Stimulated activated CD4-positive, alpha-beta T cell treated with anti-CD3 and anti-CD28 coated beads, TNF-alpha, amount 100 ng/mL, for 48 hours (primary cell): ENCODE results near the gene ACAD8.
A peak's percentile ranks its signal among the peaks of the same experiment; 100 is the strongest.

ENCODE experiments used
- DNase-seq, 3 donors: peaks; one replicate each; pipeline ENCODE4 v3.0.0-alpha.2; 2020; ENCODE audit warnings: low read depth in 3 of 3

The ACAD8 gene

DNA sequence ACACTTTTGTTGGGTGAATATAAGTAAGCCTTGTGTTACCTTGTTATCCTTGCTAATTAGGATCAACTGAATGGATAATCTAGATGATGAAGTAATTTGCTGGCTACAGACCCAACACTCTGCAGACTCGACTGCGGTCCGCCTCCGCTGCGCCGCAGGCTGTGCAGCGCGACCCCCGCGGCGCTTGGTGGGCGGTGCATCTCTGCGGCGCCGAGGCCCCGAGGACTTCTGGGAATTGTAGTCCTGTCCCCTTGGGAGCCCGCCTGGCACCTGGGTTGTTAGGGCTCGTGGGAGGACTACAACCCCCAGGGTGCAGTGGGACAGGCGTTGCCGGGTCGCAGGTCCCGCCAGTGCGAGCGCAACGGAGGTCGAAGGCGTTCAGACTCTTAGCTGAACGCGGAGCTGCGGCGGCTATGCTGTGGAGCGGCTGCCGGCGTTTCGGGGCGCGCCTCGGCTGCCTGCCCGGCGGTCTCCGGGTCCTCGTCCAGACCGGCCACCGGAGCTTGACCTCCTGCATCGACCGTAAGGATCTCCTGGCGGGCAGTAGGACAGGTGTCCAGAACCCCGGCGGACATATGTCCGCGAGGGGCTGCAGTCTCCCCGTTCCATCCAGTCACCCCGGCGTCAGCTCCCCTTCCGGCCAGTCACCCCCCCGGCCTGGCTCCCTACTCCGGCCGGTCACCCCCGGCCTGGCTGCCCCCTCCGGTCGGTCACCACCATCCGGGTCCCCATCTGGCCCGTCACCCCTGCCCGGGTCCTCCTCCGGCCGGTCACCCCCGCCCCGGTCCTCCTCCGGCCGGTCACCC, at the start of gene ACAD8, which contains the start of gene THYN1:
Gene ACAD8, plus strand, starts transcription at position 381 of the 806 bp plus-strand sequence. Its CDS starts 33 bp downstream, at position 414.
Gene THYN1, minus strand, starts transcription at position 165 of the 806 bp plus-strand sequence. CDS start 470 bp downstream, outside the sequence.
- DNase-seq: peak; percentile 88 to 94 (median 94)

DNA sequence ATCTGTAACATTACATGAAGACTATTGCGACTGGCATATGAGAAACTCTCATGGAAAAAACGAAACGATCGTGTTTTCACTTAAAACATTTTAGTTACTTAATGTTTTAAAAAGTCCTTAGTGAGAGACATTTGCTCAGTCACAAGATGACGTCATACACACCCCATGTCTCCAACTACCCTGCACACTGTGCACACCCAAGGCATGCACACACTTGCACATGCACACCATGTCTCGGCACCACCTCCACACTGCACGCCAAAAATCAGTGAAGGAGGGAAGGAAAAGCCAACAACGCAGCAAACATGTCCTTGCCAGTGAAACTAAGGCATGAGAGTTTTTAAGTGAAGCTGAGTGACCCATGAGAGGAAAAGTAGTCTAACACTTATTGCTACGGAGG, 47.6 kb upstream of the ACAD8 start:
- no peak for DNase-seq

DNA sequence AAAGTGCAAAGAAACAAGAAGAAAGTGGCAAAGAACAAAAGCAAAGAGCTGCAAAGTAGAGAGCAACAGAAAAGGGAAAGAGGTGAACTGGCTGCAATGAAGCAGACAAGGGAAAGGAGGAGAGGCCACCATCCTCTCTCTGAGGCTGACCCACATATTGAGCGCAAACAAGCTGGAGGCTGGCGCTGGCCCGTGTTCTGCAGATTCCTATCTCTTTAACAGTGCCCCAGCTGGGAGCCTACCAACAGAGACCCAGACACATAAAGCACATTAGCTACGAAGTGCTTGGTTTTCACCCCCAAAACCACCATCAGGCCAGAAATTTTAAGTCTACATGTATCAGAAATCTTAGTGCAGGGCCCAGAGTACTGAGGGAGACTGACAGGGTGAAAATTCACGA, 47.2 kb upstream of the ACAD8 start:
- DNase-seq: no peak

DNA sequence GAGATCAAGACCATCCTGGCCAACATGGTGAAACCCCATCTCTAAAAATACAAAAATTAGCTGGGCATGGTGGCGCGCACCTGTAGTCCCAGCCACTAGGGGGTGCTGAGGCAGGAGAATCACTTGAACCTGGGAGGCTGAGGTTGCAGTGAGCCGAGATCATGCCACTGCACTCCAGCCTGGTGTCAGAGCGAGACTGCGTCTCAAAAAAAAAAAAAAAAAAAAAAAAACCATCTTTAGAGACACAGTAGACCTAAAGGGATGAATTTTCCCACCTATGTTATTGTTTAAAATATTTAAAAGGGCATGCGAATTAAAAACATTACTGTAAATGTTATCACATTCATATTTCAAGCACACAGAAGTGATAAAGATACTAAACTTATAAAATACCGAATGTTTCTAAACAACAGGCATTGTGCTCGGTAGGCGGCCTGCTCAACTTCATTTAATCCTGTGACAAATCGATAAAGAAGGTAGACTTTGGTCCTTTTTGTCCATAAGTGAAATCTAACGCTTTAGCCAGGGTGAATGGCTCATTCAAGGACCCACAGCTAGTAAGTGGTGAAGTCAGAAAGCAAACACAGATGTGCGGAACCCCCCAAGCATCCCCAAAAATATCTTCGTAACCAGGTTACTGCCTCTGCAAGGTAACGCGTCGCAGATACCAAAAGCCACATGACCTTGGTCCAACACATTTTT, 45.7 kb upstream of the ACAD8 start:
- DNase-seq: peak; percentile 27 to 52 (median 47)

DNA sequence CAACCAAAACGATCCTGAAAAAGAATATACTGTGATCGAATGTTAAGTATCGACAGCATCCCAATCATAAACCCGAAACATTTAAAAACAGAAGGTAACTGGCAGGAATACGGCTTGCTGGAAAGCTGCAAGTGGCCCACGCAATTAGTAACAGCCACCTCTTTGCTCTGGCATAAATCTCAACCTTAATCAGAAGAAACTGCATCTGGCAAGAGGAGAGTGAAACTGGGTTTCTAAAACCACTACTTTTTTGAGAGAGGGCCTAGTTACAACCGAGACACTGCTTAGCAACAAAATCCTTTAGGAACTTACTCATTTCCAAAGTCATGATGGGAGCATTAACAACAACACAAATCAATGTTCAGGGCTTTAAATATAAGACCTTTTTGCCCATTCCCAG, 37.5 kb upstream of the ACAD8 start:
- no peak for DNase-seq

DNA sequence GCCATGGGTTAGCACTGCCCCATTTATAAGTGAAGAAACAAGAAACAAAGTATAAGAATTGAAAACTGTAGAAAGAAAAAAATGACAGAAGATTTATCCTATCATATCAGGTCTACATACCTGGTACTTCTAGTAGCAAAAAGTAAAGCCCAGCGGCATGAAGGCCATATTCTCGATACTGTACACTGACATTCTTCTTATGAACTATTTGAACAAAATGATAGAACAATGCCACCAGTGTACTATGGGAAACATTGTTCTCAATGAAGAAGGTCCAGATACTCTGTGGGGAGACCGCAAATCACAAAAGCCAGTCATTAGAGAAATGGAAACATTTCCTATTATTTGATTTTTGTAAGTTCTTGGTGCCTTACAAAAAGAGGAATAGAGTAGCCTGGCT, 36.6 kb upstream of the ACAD8 start:
- DNase-seq: no peak

DNA sequence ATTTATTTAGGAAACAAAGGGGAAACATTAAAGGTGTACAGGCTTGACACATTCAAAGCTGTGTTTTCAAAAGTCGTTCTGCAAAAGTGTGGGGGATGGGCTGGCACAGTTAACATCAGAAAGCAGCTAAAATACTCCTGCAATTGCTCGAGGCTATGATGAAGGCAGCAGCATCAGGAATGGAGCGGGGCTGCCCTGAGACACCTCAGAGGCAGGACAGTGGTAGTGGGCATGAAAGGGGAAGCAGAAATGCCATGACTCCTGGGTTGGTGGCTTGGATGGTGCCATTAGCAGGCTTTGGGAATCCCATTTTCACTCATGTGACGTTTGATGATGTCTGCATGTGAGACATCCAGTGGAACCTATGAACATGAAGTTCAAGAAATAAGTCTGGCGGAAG, 30.2 kb upstream of the ACAD8 start:
- DNase-seq: no peak

DNA sequence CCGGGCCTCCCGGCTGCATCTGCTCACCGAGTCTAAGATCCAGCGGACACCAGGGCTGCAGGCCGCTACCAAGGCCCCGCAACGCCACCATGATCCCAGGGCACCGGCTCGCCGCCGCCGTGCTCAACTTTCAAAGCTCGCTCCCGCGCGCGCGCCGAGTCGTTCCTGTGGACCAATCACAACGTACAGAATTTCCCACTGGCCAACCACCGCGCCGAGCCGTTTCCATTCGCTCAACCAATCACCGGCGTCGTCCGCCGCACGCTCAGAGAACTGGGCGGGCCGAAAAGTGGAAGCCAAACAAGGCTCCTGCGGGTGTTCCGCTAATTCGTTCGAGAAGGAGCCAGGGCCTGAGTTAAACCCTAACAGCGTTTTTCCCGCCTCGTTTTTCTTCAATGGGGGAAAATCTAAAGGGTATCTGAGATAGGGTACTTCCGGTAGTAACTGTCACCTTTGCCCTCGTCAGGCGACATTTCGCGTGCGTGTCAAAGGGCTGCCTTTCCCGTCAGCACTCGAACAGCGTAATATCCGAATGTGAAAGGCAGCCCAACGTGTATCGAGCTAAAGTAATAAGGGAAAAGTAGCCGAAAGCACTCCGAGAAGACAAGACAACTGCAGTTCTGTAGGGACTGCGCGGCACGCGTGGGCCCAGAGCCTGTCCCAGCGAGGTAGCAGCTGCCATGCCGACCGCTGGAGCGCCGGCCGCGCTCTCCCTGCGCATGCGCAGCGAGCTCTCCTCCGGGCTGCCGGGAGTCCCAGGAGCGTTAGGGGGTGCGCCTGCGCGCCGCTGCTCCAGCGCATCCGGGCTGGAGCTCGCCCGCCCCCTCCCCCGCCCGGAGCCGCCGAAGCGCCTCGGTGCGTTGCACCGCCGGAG, 29.3 kb upstream of the ACAD8 start, which contains the start of the genes NCAPD3 and VPS26B:
Gene NCAPD3, minus strand, starts transcription at position 132 of the 874 bp plus-strand sequence. Its CDS starts 41 bp downstream, at position 91.
Gene VPS26B, plus strand, starts transcription at position 836 of the 874 bp plus-strand sequence. CDS start 452 bp downstream, outside the sequence.
- DNase-seq: peak; percentile 91 to 94 (median 93)

DNA sequence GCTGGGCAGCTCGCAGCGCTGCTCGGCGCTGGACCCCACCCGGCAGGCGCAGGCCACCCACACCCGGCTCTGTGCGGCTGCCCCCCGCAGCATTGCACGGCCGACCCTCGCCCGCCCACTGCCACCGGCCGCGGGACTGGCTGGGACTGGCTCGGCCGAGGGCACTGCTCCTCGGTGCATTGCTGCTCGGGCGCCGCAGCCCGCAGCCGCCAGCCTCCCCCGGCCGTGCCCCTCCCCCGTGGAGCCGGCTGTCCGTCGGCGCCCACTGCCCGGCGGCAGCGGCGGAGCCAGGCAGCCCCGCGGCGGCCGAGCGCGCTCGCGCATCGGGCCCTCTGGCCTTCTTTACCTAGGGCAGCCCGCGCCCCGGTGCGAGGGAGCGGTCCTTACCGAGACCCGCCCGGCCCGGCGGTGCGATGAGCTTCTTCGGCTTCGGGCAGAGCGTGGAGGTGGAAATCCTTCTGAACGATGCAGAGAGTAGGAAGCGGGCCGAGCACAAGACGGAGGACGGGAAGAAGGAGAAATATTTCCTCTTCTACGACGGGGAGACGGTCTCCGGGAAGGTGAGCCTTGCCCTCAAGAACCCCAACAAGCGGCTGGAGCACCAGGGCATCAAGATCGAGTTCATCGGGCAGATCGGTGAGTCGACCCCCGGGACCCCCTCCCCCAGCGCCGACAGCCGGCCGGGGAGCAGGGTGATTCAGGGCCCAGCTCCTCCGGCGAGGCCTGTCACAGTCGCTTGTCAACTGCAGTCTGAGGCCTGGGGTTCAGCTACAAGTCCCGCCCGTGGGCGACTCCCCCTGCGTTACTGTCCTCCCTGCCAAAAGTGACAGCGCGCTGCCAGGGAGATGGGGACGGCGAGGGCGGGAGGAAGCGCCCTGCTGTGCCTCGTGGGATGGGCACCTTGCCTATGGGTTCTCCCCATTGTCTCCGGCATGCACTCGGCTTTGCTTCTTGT, 28.4 kb upstream of the ACAD8 start:
- peak; percentile 43 to 66 (median 56) for DNase-seq

DNA sequence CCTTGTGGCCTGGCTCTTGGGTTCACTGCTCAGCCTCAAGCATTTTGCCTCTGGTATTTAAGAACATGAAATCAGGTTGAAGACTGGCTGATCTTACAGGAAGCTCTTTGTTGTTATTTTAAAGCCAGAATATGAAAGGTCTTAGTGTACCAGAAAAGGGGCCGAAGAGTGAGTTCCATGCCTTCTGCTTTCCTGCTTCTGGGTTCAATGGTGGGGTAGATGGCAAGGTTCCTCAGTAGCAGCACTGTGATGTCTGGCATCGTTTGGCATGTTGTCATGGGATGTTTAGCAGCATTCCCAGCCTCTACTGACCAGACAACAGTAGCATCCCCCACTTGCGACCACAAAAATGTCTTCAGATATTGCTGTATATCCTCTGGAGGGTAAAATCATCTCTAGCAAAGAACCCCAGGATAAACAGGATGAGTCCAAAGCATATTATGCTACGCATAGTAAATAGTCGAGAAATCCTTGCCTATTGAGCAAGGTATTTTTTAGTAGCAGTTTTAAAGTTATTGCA, 26.5 kb upstream of the ACAD8 start:
- no peak for DNase-seq

DNA sequence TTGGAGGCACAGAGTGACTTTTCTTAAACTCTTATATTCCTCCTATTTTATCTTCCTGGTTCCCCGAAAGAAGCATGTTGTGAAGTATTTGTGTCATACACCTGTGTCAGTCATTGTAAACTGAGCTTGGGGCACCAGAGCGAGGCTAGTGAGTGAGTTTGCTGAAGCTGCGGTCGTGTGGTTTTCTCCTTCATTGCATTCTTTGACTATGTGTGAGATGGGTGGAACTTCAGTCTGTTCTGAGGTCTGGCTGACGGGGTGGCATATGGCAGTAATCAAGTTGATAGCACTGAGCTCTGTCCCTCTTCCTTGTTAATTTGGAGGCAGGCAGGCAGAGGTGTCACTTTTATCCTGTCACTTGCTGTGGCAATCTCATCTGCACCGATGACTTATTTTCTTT, 24.7 kb upstream of the ACAD8 start:
- no peak for DNase-seq

DNA sequence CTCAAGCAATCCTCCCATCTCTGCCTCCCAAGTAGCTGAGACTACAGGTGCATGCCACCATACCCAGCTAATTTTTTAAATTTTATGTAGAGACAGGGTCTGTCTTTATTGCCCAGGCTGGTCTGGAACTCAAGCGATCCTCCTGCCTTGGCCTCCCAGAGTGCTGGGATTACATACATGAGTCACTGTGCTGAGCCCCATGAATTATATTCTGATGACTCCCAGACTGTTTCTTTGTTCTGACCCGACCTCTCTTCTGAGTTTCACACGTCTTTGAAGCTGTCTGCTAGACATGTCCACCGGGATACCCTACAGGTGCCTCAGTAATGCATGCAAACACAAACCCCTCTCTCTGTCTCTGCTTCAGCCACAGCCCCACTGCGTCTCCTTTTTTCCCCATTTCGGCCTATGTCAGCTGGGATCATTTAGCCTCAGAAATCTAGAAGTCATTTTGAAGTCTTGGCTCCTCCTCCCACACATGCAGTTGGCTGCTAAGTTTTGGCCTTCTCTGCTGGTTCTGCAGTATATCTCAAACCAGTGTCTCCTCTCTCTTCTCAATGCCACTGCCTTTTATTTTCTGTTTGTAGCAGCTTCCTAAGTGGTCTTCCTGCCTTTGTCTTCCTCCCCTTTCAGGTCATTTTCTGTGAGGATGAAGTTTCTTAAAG, 24.1 kb upstream of the ACAD8 start:
- DNase-seq: no peak

DNA sequence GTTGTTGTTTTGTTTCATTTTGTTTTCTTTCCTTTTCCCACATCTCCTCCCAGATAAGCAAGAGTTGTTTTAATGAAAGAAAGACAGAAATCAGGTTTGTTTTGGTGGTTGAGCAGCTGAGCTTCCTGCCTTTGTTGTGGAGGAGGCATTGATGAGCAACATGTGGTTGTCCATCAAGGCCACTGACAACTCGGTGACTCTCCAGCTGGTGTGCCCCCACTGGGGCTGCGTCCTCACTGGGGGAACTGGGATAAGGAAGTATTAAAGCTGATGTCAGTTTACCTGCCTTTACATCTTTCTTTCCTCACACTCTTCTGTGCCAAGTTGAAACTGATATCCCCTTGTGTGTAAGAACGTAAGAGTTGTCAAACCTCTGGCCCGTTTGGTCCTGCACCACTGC, 23.0 kb upstream of the ACAD8 start:
- DNase-seq: no peak

DNA sequence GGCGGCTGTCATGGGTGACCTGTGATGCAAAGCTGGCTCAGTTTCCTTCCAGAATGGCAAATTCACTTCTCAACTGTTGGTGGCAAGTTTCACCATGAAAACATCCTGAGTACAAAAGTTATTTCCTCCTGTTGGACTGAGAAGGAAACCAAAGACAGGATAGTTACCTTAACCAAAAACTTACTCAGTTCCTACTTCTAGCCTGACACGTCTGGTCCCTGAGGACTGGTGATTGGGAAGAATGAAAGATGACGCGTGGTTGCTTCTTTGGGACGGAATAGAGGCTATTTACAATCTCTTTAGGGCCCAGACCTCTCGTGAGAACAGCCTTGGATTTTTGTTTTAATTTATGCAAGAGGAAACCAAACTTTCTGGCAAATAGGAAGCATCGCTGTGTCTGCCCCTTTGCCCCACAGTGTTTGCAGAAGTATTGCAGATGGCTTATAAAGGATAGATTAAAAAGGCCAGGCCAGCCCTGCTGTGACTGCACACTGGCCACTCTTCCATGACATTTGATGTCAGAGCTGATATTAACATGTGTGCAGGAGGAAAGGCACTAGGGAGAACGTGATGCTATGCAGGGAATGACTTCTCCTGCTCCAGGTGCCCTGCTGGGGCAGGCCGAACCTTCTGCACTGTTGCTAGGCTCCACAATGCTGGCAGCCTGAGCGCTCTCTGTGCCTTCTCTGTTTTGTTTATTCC, 21.3 kb upstream of the ACAD8 start:
- no peak for DNase-seq

DNA sequence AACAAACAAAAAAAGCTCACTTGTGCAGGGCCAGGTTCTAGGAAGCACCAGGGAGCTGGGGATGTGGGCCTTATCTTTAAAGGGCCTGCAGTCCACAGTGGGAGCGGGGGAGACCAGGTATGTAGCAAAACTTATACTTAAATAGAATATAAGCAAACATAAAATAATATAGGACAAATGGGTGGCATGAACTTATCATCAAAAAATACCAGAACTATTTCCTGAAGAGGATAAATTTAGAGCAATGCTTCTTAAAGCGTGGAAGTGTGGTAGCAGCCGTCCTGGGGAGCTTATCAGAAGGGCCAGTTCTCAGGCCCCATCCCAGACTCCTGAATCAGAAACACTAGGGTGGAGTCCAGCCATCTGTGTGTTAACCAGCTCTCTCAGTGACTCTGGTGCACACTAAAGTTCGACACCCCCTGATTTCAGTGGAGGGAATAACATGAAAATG, 19.6 kb upstream of the ACAD8 start:
- DNase-seq: no peak

DNA sequence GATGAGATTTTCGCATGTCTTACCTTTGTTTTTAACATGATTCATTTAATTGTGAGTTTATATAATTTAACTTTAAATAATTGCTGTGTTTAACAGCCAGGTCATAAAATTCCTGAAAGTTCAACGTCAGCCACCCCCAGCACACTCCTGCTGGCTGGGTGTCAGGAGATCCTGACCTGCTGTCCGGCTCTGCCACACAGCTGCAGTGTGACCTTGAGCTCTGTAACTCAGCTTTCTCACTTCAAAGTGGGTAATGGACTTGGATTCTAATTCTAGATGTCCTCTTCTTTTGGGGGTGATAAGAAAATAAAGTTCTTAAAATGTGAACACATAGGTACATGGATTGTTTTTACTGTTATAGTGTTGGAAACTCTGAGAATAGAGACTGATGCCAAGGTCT, 18.0 kb upstream of the ACAD8 start:
- no peak for DNase-seq

DNA sequence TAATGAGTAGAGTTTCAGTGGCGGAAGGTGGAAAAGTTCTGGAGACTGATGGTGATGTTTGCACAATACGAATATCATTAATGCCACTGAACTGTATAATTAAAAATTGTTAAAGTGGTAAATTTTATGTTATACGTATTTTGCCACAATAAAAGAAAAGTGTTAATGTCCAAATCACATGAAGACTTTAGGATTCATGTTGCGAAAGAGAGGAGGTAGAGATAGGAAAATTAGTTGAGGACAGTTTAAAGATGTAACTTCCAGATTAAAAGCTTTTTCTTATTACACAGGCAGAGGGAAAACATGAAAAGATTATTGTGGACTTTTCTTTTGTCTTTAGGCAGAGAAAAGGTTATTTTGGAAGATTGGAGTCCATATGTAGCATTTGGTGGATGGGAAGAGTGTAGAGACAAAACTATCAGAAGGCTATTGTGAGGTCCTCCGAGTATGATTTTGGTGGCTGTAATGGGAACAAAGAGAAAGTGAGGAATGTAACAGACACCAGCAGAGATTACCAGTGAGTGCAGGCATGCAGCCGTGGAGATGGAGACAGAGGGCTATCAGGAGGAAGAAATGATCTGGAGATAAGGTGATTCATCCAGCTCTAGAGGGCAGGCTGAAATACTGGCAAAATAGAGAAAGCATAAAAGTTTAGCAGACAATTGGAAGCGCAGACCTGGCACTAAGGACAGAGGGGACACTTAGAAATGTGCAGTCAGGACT, 16.4 kb upstream of the ACAD8 start:
- no peak for DNase-seq

DNA sequence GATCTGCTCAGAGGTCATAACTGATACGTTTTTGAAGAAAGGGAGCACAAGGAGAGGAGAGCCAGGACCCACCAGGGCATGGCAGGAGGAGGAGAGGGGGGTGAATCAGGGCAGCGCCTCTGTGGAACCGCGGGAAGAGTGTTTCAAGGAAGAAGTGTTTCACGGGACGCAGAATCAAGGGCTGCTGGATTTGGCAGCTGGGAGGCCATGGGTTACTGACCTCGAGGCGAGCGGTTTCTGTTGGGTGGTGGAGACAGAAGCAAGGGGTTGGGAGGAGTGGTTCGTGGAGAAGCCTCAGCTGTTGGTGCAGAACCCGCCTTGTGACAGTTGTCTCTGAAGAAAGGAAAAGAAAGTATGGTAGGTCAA, 15.8 kb upstream of the ACAD8 start:
- DNase-seq: no peak

DNA sequence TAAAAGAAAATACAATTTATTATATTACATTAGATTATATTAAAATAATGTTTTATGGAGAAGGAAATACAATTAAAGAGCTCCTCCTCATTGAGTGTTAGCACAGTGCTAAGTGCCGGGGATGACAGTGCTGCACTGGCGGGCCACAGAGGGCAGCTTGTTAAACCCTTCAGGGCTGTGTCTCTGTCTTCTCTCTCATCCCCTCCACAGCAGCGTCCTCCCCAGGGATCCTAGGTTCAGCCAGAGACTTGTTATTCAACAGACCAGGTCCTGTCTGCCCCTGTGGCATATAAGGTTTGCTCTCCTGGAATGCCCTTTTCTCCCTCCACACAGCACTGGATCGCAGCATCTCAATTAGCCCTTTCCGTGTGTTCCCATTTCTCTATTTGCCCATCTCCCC, 14.4 kb upstream of the ACAD8 start:
- no peak for DNase-seq
